SJCRH30 (cell line): ENCODE measurements around the gene HTD2. TPM values are rescaled to one million over a fixed set of nuclear protein-coding genes. Genes with fewer than 3 reads are reported as not detected.

Experiments used
- DNase-seq, 2 experiments: peaks; one replicate each; pipeline ENCODE4 v3.0.0-alpha.2; 2015 to 2020
- H3K27ac ChIP-seq: fragments of 250-450 bp; sonication (Bioruptor Pico); 2 replicates; pipeline ENCODE4 v1.5.1; 2020; ENCODE audit warnings: mild to moderate bottlenecking, moderate library complexity
- H3K27me3 ChIP-seq: fragments of 250-450 bp; sonication (Bioruptor Pico); 2 replicates; pipeline ENCODE4 v1.5.1; 2020; ENCODE audit warnings: mild to moderate bottlenecking, moderate library complexity
- H3K36me3 ChIP-seq: fragments of 250-450 bp; sonication (Bioruptor Pico); 2 replicates; pipeline ENCODE4 v1.5.1; 2020; ENCODE audit warnings: mild to moderate bottlenecking, moderate library complexity
- H3K4me1 ChIP-seq: fragments of 250-450 bp; sonication (Bioruptor Pico); 2 replicates; pipeline ENCODE4 v1.5.1; 2020; ENCODE audit warnings: mild to moderate bottlenecking, moderate library complexity
- H3K4me3 ChIP-seq: fragments of 250-450 bp; sonication (Bioruptor Pico); 2 replicates; pipeline ENCODE4 v1.5.1; 2020; ENCODE audit warnings: mild to moderate bottlenecking, moderate library complexity
- H3K9me3 ChIP-seq: fragments of 250-450 bp; sonication (Bioruptor Pico); replicated peaks from 2 replicates; pipeline ENCODE4 v1.5.1; 2020; ENCODE audit warnings: mild to moderate bottlenecking, moderate library complexity
- total RNA-seq: library from RNA; depleted of rRNA; stranded (reverse); fragments of >200 nt; shearing (Covaris generic); gene quantifications from 2 replicates; pipeline ENCODE4 v1.2.3, GENCODE V29; 2014

The HTD2 gene
- total RNA-seq, 1 experiment from 2014 or later = 8.8 TPM

GRCh38 chr3:58317811-58318210 is 11.5 kb downstream of the HTD2 start:
- no peak overlapping the region for H3K27ac ChIP-seq
- H3K27me3 ChIP-seq = no peaks in the 10 kb centered on the region
- no peak for DNase-seq
- no peaks in the 10 kb centered on the region for H3K4me1 ChIP-seq
- peaks cover 31% of the 10 kb centered on the region for H3K36me3 ChIP-seq
- H3K9me3 ChIP-seq = no peaks in the 10 kb centered on the region
- no peak overlapping the region for H3K4me3 ChIP-seq

- H3K9me3 ChIP-seq = no peaks in the 10 kb centered on the region
- no peak overlapping the region for H3K27ac ChIP-seq
- no peak overlapping the region for H3K4me3 ChIP-seq
- no peaks in the 10 kb centered on the region for H3K27me3 ChIP-seq
- H3K36me3 ChIP-seq = peaks cover 5% of the 10 kb centered on the region
- no peak for DNase-seq
- H3K4me1 ChIP-seq = no peaks in the 10 kb centered on the region; the same call in 1 of the 2 replicates
Measured at GRCh38 chr3:58321791-58322190, 15.5 kb downstream of the HTD2 start.

- no peak overlapping the region for H3K4me3 ChIP-seq
- no peak for DNase-seq
- no peaks in the 10 kb centered on the region; the same call in 1 of the 2 replicates for H3K4me1 ChIP-seq
Measured at GRCh38 chr3:58322793-58323192, 16.5 kb downstream of the HTD2 start.

GRCh38 chr3:58323529-58324390 is 17.4 kb downstream of the HTD2 start:
- no peaks in the 10 kb centered on the region; the same call in 1 of the 2 replicates for H3K4me1 ChIP-seq
- H3K9me3 ChIP-seq = no peaks in the 10 kb centered on the region
- no peaks in the 10 kb centered on the region for H3K27me3 ChIP-seq
- no peaks in the 10 kb centered on the region for H3K36me3 ChIP-seq
- no peak overlapping the region for H3K4me3 ChIP-seq
- no peak overlapping the region for H3K27ac ChIP-seq
- no peak for DNase-seq

More at GRCh38 chr3:58322793-58323192, 16.5 kb downstream of the HTD2 start:
- H3K27ac ChIP-seq = no peak overlapping the region
- no peaks in the 10 kb centered on the region for H3K9me3 ChIP-seq
- no peaks in the 10 kb centered on the region for H3K27me3 ChIP-seq
- peaks cover 2% of the 10 kb centered on the region for H3K36me3 ChIP-seq

- DNase-seq = no peak
- H3K9me3 ChIP-seq = no peaks in the 10 kb centered on the region
- no peak overlapping the region for H3K27ac ChIP-seq
- H3K36me3 ChIP-seq = no peaks in the 10 kb centered on the region
- no peaks in the 10 kb centered on the region; the same call in 1 of the 2 replicates for H3K4me1 ChIP-seq
- no peak overlapping the region for H3K4me3 ChIP-seq
- H3K27me3 ChIP-seq = no peaks in the 10 kb centered on the region
Measured at GRCh38 chr3:58324391-58325390, 18.4 kb downstream of the HTD2 start.

- Histone ChIP-seq H3K4me3 (no peak overlapping the region), H3K36me3 (no peaks in the 10 kb centered on the region), H3K9me3 (no peaks in the 10 kb centered on the region), H3K27me3 (no peaks in the 10 kb centered on the region), H3K27ac (no peak overlapping the region), H3K4me1 (no peaks in the 10 kb centered on the region; the same call in 1 of the 2 replicates)
- no peak for DNase-seq
Measured at GRCh38 chr3:58325525-58325992, 19.2 kb downstream of the HTD2 start.

GRCh38 chr3:58326267-58326900 is 20.1 kb downstream of the HTD2 start:
- DNase-seq = no peak
- H3K27ac ChIP-seq = no peak overlapping the region

GRCh38 chr3:58329150-58329921 is 23.0 kb downstream of the HTD2 start:
- no peak for DNase-seq
- no peak overlapping the region for H3K27ac ChIP-seq
- H3K4me3 ChIP-seq = no peak overlapping the region

More at GRCh38 chr3:58326267-58326900, 20.1 kb downstream of the HTD2 start:
- Histone ChIP-seq H3K4me1 (no peaks in the 10 kb centered on the region; the same call in 1 of the 2 replicates), H3K27me3 (no peaks in the 10 kb centered on the region), H3K4me3 (no peak overlapping the region), H3K9me3 (no peaks in the 10 kb centered on the region), H3K36me3 (no peaks in the 10 kb centered on the region)

GRCh38 chr3:58329922-58330413 is 23.6 kb downstream of the HTD2 start:
- Histone ChIP-seq H3K9me3 (no peaks in the 10 kb centered on the region), H3K4me3 (no peak overlapping the region), H3K27ac (no peak overlapping the region), H3K27me3 (no peaks in the 10 kb centered on the region), H3K36me3 (no peaks in the 10 kb centered on the region), H3K4me1 (no peaks in the 10 kb centered on the region; the same call in 1 of the 2 replicates)
- DNase-seq = no peak

More at GRCh38 chr3:58329150-58329921, 23.0 kb downstream of the HTD2 start:
- H3K9me3 ChIP-seq = no peaks in the 10 kb centered on the region
- H3K27me3 ChIP-seq = no peaks in the 10 kb centered on the region
- no peaks in the 10 kb centered on the region for H3K36me3 ChIP-seq
- H3K4me1 ChIP-seq = no peaks in the 10 kb centered on the region; the same call in 1 of the 2 replicates

- H3K27me3 ChIP-seq = no peaks in the 10 kb centered on the region
- no peak for DNase-seq
- H3K27ac ChIP-seq = no peak overlapping the region
- no peaks in the 10 kb centered on the region for H3K4me1 ChIP-seq
- H3K4me3 ChIP-seq = no peak overlapping the region
- no peaks in the 10 kb centered on the region for H3K9me3 ChIP-seq
- H3K36me3 ChIP-seq = no peaks in the 10 kb centered on the region
Measured at GRCh38 chr3:58331593-58332152, 25.4 kb downstream of the HTD2 start.

- H3K27ac ChIP-seq = no peak within 1 kb of the TSS
- H3K9me3 ChIP-seq = no peaks in the 10 kb centered on the region
- H3K27me3 ChIP-seq = no peaks in the 10 kb centered on the region
- peak within 1 kb of the TSS; percentile 67 for H3K4me3 ChIP-seq
- no peaks in the 10 kb centered on the region for H3K36me3 ChIP-seq
- DNase-seq = peak; percentile 57 to 72
- no peaks in the 10 kb centered on the region for H3K4me1 ChIP-seq
Measured at GRCh38 chr3:58332575-58333188, 26.4 kb downstream of the HTD2 start, which contains the start of gene PXK. Gene PXK, plus strand, starts transcription at chr3:58332892. Its CDS starts 97 bp downstream, at chr3:58332989.

- no peak overlapping the region for H3K27ac ChIP-seq
- no peaks in the 10 kb centered on the region for H3K36me3 ChIP-seq
- peak; percentile 6 to 25 for DNase-seq
- no peaks in the 10 kb centered on the region for H3K27me3 ChIP-seq
- peak overlapping the region; percentile 67 for H3K4me3 ChIP-seq
- H3K4me1 ChIP-seq = no peaks in the 10 kb centered on the region
- H3K9me3 ChIP-seq = no peaks in the 10 kb centered on the region
Measured at GRCh38 chr3:58333206-58334012, 27.1 kb downstream of the HTD2 start.
